ENCODE measurements around the gene NRXN3. TPM values are rescaled to one million over a fixed set of nuclear protein-coding genes. Genes with fewer than 3 reads are reported as not detected.
A peak's percentile ranks its signal among the peaks of the same experiment; 100 is the strongest.
"Not testable (repeated sequence)": the region's sequence is repeated elsewhere in the genome, so short reads cannot be mapped to it uniquely, and the experiment has no call there.

Gene NRXN3
- total RNA-seq, 1 donor from 2014 or later: 20.3 TPM

GRCh38 chr14:78403278-78403815 is 233.2 kb downstream of the NRXN3 start:
- no peak for DNase-seq (ENCODE audit: low spot score)

DNA sequence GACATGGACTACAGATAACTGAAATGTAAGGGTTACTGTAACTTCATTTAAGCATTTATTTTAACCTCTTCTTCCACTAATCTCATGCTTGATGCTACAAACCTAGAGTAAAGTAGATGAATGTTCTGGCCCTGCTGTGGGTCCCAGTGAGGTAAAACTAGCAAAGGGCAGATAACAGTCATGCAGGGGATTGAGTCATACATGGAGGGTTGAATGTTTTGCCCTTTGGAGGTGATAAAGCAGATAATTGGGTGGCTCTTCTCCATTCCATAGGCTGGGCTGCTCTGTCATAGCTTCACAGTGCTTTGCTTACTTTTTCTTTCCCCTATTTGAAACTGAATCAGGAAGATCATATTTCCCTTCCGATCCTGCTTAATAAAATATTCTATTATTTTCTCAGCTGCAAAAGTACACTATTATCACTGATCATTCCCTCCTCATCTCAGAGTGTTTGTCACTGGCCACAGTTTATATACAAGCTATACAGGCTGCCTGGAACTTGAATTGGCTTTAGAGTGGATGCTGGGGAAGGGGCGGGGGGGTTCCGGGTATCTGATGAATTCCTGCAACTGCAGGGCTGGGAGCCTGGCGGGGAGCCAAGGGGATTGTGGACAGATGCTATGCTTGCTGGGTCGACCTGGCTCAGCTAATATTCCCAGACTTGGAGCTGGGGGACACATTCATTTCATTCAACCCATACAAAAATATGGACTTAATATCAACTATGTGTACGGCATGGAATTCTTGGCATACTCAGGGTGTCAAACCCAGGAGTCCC is 235.1 kb downstream of the NRXN3 start:
- DNase-seq (ENCODE audit: low spot score): no peak

- no peak for DNase-seq (ENCODE audit: low spot score)
These were observed 242.3 kb downstream of the NRXN3 start for GRCh38 chr14:78412475-78412874.

GRCh38 chr14:78414172-78414571 is 244.0 kb downstream of the NRXN3 start:
- no peak for DNase-seq (ENCODE audit: low spot score)

DNA sequence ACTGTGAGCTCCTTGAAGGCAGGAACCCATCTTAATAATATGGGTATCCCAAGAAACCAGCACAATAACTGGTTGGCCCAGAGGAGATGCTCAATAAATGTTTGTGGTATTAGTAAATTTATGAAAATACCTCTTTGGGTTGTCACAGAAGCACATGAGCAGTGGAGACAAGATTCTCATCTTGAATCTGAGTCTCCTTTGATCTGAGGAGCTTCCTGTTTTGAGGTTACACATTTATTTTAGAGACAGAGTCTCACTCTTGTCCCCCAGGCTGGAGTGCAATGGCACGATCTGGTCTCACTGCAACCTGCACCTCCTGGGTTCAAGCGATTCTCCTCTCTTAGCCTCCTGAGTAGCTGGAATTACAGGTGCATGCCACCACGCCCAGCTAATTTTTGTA is 247.4 kb downstream of the NRXN3 start:
- DNase-seq (ENCODE audit: low spot score): no peak

- DNase-seq (ENCODE audit: low spot score): no peak
These were observed 254.1 kb downstream of the NRXN3 start for GRCh38 chr14:78424311-78424710.

GRCh38 chr14:78425330-78425729 is 255.2 kb downstream of the NRXN3 start:
- no peak for DNase-seq (ENCODE audit: low spot score)

- no peak for DNase-seq (ENCODE audit: low spot score)
These were observed 255.6 kb downstream of the NRXN3 start for GRCh38 chr14:78425782-78426181.

GRCh38 chr14:78432046-78432445 is 261.9 kb downstream of the NRXN3 start:
- DNase-seq (ENCODE audit: low spot score): no peak

DNA sequence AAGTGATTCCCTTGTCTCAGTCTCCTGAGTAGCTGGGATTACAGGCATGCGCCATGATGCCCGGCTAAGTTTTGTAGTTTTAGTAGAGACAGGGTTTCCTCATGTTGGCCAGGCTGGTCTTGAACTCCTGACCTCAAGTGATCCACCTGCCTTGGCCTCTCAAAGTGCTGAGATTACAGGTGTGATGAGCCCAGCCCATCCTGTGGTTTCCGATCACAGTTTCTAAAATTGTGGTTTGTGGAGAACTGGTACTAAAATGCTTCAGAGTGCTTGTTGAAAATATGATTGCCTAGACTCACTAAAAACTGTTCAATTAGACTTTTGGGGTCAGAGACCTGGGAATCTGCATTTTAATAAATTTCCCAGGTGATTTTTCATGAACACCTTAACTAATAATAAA is 267.3 kb downstream of the NRXN3 start:
- not testable (repeated sequence) for DNase-seq (ENCODE audit: low spot score)

GRCh38 chr14:78440356-78440894 is 270.3 kb downstream of the NRXN3 start:
- DNase-seq (ENCODE audit: low spot score): no peak

- DNase-seq (ENCODE audit: low spot score): no peak
These were observed 273.7 kb downstream of the NRXN3 start for GRCh38 chr14:78443834-78444233.

DNA sequence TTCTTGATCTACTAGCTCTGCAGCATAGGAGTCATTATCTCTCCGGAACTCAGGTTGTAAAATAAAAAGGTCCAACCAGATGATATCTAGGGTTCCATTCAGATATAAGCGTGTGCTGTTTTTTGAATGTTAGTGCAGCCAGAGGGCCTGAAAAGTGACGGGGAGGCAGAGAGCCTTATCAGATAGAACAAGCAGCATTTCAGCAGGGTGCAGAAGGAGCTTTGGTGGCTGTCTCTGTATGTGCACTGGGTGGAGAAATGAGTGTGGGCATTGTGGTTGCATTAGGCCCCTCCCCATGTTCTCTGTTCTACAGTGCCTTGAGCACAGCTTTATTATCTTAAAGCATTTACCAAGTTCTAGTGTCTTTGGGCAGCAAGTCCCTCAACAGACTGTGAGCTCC is 275.1 kb downstream of the NRXN3 start:
- DNase-seq (ENCODE audit: low spot score): no peak

GRCh38 chr14:78446807-78447206 is 276.6 kb downstream of the NRXN3 start:
- no peak for DNase-seq (ENCODE audit: low spot score)

- peak; percentile 40 for DNase-seq (ENCODE audit: low spot score)
These were observed 278.3 kb downstream of the NRXN3 start for GRCh38 chr14:78448164-78449094.

- no peak for DNase-seq (ENCODE audit: low spot score)
These were observed 280.6 kb downstream of the NRXN3 start for GRCh38 chr14:78450669-78451318.

DNA sequence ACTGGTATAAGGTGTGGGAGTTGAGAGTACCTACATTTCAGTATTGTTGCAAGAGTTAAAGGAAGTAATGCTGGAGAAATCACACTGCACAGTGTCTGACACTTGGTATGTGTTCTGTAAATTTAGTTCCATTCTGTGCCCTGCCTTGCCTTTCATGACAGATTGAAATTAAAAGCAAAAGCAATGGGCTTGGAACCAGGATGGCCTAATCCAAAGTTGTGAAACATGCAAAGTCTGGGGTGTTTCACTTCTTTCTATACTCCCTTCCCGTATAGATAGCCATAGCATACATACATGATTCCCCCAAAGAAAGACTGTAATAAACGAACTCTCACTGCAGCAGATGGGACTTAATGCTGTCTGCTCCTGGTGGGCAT is 281.1 kb downstream of the NRXN3 start:
- no peak for DNase-seq (ENCODE audit: low spot score)

DNA sequence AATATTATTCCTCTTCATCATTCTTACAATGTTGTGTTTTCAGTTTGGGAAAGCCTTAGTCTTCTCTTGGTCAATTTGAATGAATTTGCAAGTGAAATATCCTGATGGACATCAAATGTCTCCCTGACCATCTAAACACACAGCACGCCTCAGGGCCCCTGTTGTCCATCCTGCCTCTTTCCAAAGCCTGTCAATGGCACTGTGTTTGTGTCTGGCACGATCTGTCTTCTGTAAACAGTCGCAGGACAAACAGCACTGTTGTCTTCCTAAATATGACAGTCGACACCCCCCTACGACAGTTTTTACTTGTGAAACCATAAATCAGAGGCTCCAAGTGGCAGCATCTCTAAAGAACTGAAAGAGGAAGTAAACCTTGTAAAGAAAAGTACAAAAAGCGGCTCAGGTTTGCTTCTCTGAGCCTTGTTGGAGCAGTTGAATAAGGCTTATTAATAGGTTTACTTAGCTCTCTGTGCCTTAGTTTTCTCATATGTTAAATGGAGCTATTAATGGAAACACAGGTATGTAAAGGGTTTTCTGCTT is 285.8 kb downstream of the NRXN3 start:
- no peak for DNase-seq (ENCODE audit: low spot score)

DNA sequence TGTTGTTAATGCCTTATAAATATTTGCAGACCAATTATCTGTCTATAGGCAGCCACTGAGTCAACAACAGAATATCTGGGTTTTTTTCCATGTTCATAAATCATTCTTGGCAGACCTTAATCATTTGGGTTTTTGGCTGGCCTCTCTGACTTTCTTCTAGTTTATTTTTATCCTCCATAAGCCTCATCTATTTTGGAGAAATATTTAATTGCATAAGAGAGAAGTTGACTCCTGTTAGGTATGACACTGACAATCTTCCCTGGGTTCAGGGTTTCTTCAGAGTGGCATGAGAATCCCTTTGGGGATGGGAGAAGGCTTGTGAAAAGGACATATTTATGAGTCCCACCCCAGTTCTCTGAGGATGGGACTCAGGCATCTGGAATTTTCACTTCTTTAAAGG is 299.8 kb downstream of the NRXN3 start:
- no peak for DNase-seq (ENCODE audit: low spot score)

- DNase-seq (ENCODE audit: low spot score): no peak
These were observed 309.1 kb downstream of the NRXN3 start for GRCh38 chr14:78479127-78479780.

GRCh38 chr14:78484028-78484427 is 313.9 kb downstream of the NRXN3 start:
- DNase-seq (ENCODE audit: low spot score): no peak
